Measurements from ENCODE around the gene ARHGAP35.
"Not testable (repeated sequence)": the region's sequence is repeated elsewhere in the genome, so short reads cannot be mapped to it uniquely, and the experiment has no call there.

ARHGAP35 gene

GRCh38 chr19:46821512-46822409 is 39.0 kb upstream of the ARHGAP35 start:
- ChIA-PET CTCF (interaction anchor here (0.6 to 1.1 kb wide), 2 partner anchors 17 to 1698 kb away, joined by 3 to 4 read pairs; no protein-coding TSS in a partner anchor), POLR2A (interaction anchor here (0.8 to 5.8 kb wide), 2 partner anchors 34 to 37 kb away, joined by 3 to 35 read pairs; partner anchors contain the start of gene SLC1A5)
- no peak for DNase-seq (ENCODE audit: extremely low spot score)
- TF ChIP-seq HDGF (IDR thresholded peaks at IDR 0.05; ENCODE audit: borderline replicate concordance) (no peak), ZNF384 (IDR thresholded peaks at IDR 0.05) (no peak), NFRKB (IDR thresholded peaks at IDR 0.05) (no peak), L3MBTL2 (conservative IDR thresholded peaks at IDR 0.05) (no peak), SUZ12 (IDR thresholded peaks at IDR 0.05) (no peak), BHLHE40 (IDR thresholded peaks at IDR 0.05; ENCODE audit: borderline replicate concordance) (no peak), PKNOX1 (IDR thresholded peaks at IDR 0.05) (no peak), SP1 (IDR thresholded peaks at IDR 0.05) (no peak), LEF1 (IDR thresholded peaks at IDR 0.05; ENCODE audit: borderline replicate concordance) (no peak), ELF4 (IDR thresholded peaks at IDR 0.05) (no peak), ARNT (IDR thresholded peaks at IDR 0.05) (no peak), FOXK2 (IDR thresholded peaks at IDR 0.05) (no peak), FOXM1 (IDR thresholded peaks at IDR 0.05; ENCODE audit: borderline replicate concordance) (no peak), CTBP1 (IDR thresholded peaks at IDR 0.05; ENCODE audit: borderline replicate concordance) (no peak), TARDBP (IDR thresholded peaks at IDR 0.05) (no peak), FOXA1 (IDR thresholded peaks at IDR 0.05) (no peak)

GRCh38 chr19:46822410-46822787 is 38.4 kb upstream of the ARHGAP35 start:
- ChIA-PET POLR2A (interaction anchor here (5.8 kb wide), 1 partner anchor 35 kb away, joined by 35 read pairs; the partner anchor contains the start of gene SLC1A5), CTCF (interaction anchor here (0.6 to 1.1 kb wide), 2 partner anchors 17 to 1697 kb away, joined by 3 to 4 read pairs; no protein-coding TSS in a partner anchor)
- DNase-seq (ENCODE audit: extremely low spot score), result not testable (repeated sequence)

GRCh38 chr19:46823049-46823448 is 37.7 kb upstream of the ARHGAP35 start:
- POLR2A ChIA-PET, result interaction anchor here (5.8 kb wide), 1 partner anchor 35 kb away, joined by 35 read pairs; the partner anchor contains the start of gene SLC1A5
- CTCF ChIA-PET, result interaction anchor here (0.7 to 1.1 kb wide), 3 partner anchors 18 to 57 kb away, joined by 3 to 4 read pairs (median 3); no protein-coding TSS in a partner anchor
- no peak for DNase-seq (ENCODE audit: extremely low spot score)
- TF ChIP-seq ELF4 (IDR thresholded peaks at IDR 0.05) (no peak), NFRKB (IDR thresholded peaks at IDR 0.05) (no peak), BHLHE40 (IDR thresholded peaks at IDR 0.05; ENCODE audit: borderline replicate concordance) (no peak), TARDBP (IDR thresholded peaks at IDR 0.05) (no peak), HDGF (IDR thresholded peaks at IDR 0.05; ENCODE audit: borderline replicate concordance) (no peak), L3MBTL2 (conservative IDR thresholded peaks at IDR 0.05) (no peak)

- TF ChIP-seq ELF4 (IDR thresholded peaks at IDR 0.05) (no peak), PKNOX1 (IDR thresholded peaks at IDR 0.05) (no peak), CTBP1 (IDR thresholded peaks at IDR 0.05; ENCODE audit: borderline replicate concordance) (no peak), ARNT (IDR thresholded peaks at IDR 0.05) (no peak), LEF1 (IDR thresholded peaks at IDR 0.05; ENCODE audit: borderline replicate concordance) (no peak), NFRKB (IDR thresholded peaks at IDR 0.05) (no peak), TARDBP (IDR thresholded peaks at IDR 0.05) (no peak), FOXA1 (IDR thresholded peaks at IDR 0.05) (no peak), FOXM1 (IDR thresholded peaks at IDR 0.05; ENCODE audit: borderline replicate concordance) (no peak), FOXK2 (IDR thresholded peaks at IDR 0.05) (no peak), BHLHE40 (IDR thresholded peaks at IDR 0.05; ENCODE audit: borderline replicate concordance) (no peak)
- no peak for DNase-seq (ENCODE audit: extremely low spot score)
- ChIA-PET CTCF (no interaction called here), POLR2A (interaction anchor here (1.3 kb wide), 1 partner anchor 37 kb away, joined by 4 read pairs; the partner anchor contains the start of gene SLC1A5)
Measured at GRCh38 chr19:46824890-46825730, 35.7 kb upstream of the ARHGAP35 start.

GRCh38 chr19:46825731-46826055 is 35.1 kb upstream of the ARHGAP35 start:
- POLR2A ChIA-PET, result no interaction called here
- DNase-seq (ENCODE audit: extremely low spot score), result no peak
- TF ChIP-seq PKNOX1 (IDR thresholded peaks at IDR 0.05), result no peak
- TF ChIP-seq CTBP1 (IDR thresholded peaks at IDR 0.05; ENCODE audit: borderline replicate concordance), result no peak
- no peak for TF ChIP-seq L3MBTL2 (conservative IDR thresholded peaks at IDR 0.05)
- TF ChIP-seq LEF1 (IDR thresholded peaks at IDR 0.05; ENCODE audit: borderline replicate concordance), result no peak
- TF ChIP-seq BHLHE40 (IDR thresholded peaks at IDR 0.05; ENCODE audit: borderline replicate concordance), result no peak
- TF ChIP-seq NFRKB (IDR thresholded peaks at IDR 0.05), result no peak
- TF ChIP-seq ELF4 (IDR thresholded peaks at IDR 0.05), result no peak
- TF ChIP-seq FOXM1 (IDR thresholded peaks at IDR 0.05; ENCODE audit: borderline replicate concordance), result no peak
- no peak for TF ChIP-seq SP1 (IDR thresholded peaks at IDR 0.05)
- no peak for TF ChIP-seq ARNT (IDR thresholded peaks at IDR 0.05)
- no peak for TF ChIP-seq HDGF (IDR thresholded peaks at IDR 0.05; ENCODE audit: borderline replicate concordance)
- no peak for TF ChIP-seq FOXA1 (IDR thresholded peaks at IDR 0.05)
- CTCF ChIA-PET, result no interaction called here
